NCI-H1105 treated with DMSO at 0.1 percent for 48 hours (cell line): ENCODE results near the gene TOLLIP.
"Not testable (repeated sequence)": the region's sequence is repeated elsewhere in the genome, so short reads cannot be mapped to it uniquely, and the experiment has no call there.

ENCODE experiments used
- DNase-seq: peaks from one replicate; lab custom pipeline; 2025; lab: John Stamatoyannopoulos, UW

Gene TOLLIP

GRCh38 chr11:1343391-1344055 is 34.1 kb upstream of the TOLLIP start:
- no peak for DNase-seq

DNA sequence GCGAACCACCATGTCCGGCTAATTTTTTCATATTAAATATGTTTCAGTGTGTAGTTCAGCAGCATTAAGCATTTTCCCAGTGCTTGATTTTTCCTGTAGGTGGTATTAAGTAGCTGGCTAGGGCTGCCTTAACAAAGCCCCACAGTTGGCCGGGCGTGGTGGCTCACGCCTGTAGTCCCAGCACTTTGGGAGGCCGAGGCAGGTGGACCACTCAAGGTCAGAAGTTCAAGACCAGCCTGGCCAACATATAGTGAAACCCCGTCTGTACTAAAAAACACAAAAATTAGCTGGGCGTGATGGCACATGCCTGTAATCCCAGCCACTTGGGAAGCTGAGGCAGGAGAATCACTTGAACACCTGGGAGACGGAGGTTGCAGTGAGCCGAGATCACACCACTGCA is 33.5 kb upstream of the TOLLIP start:
- no peak for DNase-seq

GRCh38 chr11:1341928-1342524 is 32.6 kb upstream of the TOLLIP start:
- DNase-seq: no peak

DNA sequence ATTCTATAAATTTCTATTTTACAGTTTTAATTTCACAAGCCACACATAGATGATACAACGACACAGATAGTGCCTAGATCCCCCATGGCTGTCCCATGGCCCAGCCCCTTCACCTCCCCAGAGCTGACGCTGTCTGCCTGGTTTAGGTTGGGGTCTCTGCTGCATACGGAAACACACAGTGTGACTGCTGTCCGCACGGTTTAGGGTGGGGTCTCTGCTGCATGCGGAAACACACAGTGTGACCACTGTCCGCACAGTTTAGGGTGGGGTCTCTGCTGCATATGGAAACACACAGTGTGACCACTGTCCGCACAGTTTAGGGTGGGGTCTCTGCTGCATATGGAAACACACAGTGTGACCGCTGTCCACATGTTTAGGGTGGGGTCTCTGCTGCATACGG is 31.8 kb upstream of the TOLLIP start:
- DNase-seq: not testable (repeated sequence)

GRCh38 chr11:1340111-1340510 is 30.7 kb upstream of the TOLLIP start:
- DNase-seq: no peak

DNA sequence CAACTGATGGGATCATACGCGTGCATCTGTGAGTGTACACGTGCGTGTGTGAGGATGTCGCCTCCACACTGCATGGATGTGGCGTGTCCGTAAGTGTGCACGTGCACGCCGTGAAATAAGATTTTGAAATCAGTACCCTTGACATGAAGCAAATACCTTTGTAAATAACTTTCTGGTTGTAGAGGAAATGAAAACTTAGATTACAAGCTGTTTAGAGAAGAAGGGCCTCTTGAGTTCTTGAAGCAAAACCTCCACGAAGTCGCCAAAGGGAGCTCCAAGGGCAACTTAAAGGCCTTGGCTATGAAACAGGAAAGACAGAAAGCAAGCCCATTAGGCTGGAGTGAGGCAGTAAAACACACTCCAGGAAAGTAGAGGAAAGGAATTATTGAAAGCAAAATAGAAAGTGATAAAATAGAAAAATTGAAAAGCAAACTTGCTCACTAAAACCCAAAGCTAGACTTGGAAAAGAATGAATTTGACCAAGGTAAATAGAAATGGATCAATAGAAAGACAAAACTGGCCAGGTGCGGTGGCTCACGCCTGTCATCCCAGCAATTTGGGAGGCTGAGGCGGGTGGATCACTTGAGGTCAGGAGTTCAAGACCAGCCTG is 29.7 kb upstream of the TOLLIP start:
- DNase-seq: no peak

DNA sequence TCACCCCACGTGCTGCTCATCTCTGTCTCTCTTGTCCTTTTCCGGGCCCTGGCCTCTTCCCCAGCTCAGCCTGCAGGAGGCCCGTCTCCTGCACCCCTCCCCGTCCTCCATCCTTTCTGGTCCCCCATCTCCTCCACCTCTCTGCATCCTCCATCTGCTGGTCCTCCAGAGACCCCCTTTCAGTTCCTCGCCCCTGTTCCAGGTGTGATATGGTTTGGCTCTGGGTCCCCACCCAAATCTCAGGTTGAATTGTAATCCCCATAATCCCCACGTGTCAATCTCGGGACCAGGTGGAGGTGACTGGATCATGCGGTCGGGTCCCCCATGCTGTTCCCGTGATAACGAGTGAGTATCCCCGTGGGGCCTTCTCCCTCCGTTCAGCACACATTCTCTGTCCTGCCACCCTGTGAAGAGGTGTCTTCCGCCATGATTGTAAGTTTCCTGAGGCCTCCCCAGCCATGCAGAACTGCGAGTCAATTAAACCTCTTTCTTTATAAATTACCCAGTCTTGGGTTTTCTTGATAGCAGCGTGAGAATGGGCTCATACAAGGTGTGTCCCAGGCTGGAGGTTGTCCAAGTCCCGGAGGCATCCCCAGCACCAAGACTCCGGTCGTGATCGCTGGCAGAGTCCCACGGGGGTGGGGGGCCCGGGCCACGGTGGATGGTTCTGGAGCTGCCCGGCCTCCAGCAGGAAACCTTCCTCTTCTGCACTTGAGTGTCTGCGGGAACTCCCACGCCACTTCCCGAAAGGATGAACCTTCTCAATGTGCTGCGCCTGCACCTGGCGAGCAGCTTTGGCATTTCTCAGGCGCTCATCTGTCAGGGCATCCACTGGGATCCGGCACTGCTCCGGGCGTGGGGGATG is 29.0 kb upstream of the TOLLIP start:
- DNase-seq: no peak

- no peak for DNase-seq
These were observed 28.2 kb upstream of the TOLLIP start for GRCh38 chr11:1337647-1338007.

DNA sequence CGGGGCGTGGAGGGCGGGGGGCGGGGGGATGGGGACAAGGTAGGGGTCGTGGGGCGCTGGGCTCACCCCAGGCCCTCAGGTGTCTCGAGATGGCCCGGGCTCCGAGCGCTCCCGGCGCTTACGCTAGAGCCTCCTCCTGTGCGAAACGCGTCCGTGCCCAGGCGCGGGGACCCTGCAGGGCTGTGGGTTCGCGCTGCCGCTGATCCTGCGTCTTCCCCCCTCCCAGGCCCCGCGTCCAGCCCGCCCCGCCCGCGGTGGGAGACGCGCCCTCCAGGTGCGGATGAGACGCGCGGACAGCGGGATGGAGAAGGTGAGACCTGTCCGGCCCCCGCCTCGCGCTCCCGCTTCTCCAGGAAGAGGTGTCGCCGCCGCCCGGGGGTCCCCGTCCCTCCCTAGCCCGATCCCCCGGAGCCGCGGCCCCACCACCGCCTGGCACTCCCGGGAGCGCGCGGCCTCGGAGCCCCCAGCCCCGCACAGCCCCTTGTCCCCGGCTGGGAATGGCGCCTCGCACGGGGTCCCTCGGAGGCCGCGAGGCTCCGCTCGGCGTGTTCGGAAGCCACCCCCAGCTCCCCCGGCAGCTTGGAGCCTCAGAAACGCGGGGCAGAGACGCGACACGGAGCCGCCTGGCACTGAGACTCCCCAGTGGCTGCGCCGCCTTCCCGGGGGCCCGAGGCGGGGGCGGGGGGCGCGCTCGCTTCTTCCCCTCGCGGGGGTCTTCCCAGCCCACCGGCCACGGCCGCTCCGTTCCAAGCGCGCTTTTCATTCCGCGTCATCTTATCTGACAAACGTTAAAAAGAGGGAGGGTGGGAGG is 27.6 kb upstream of the TOLLIP start:
- DNase-seq: no peak

GRCh38 chr11:1335811-1336761 is 26.7 kb upstream of the TOLLIP start:
- peak; percentile 60 for DNase-seq

DNA sequence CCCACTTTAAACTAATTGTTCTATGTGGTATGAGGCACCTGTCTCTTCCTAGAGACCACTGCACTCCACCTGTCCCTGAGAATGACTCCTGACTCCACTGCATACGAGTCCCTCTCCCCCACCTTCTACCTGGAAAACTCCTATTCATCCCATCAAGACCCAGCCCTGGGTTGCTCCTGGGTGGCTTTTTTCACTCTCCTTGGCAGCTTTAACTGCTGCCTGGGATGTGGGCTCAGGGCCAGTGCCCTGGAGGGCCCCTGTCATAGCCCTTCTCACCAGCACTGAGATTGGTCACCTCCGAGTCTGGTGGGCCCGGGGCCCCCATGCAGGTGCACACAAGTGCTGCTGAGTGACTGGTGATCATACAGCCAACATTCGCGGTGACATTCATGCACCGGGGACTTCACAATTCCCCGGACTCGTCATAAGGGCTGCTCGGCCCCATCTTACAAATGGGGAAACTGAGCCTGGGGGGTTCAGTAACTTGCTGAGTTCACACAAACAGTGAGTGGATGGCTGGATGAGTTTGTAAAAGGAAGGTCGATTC is 25.9 kb upstream of the TOLLIP start:
- DNase-seq: no peak

DNA sequence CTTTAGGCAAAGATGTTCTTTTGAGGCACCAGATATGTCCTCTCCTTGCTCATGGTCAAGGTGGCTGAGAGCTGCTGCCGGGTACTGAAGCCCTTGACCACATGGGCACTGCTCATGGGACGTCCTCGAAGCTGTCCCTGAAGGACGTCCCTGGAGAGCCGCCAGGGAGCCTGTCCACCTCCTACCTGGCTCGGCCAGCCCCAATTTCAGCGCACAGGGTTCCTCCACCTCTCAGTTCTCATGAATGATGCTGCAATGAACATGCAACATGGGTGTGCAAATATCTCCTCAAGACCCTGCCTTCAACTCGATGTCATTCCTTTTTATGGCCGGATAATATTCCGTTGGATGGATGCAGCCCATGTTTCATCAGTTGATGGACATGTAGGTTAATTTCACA is 24.4 kb upstream of the TOLLIP start:
- no peak for DNase-seq

GRCh38 chr11:1333091-1333772 is 23.8 kb upstream of the TOLLIP start:
- no peak for DNase-seq

GRCh38 chr11:1330473-1330872 is 21.0 kb upstream of the TOLLIP start:
- no peak for DNase-seq

- DNase-seq: no peak
These were observed 17.6 kb upstream of the TOLLIP start for GRCh38 chr11:1327064-1327460.

DNA sequence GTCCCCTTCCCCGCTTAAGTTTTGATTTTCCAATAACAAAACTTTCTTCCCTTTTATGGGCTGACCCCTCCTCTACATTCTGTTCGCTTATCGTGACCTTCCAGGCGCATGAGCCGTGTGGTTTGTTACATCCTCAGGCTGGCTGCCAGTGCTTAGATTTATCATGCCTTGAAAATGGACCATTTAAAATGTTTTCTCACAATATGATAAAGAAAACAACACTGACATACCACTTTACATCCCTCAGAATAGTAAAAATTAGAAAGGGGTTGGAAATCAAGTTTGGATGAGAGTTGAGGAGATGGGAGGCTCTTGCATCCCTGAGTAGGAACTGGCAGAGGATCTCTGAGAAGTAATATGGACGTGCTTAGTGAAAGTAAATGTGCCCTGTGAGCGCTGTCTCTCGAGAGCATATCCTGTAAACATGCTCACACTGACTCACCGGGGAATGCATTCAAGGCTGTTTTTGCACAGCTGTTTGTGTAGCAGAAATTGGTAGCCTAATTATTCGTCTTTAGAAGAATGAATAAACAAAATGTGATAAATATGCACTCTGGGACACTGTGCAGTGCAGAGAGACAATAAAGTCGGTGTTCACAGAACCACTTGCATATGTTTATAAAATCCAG is 17.1 kb upstream of the TOLLIP start:
- no peak for DNase-seq

DNA sequence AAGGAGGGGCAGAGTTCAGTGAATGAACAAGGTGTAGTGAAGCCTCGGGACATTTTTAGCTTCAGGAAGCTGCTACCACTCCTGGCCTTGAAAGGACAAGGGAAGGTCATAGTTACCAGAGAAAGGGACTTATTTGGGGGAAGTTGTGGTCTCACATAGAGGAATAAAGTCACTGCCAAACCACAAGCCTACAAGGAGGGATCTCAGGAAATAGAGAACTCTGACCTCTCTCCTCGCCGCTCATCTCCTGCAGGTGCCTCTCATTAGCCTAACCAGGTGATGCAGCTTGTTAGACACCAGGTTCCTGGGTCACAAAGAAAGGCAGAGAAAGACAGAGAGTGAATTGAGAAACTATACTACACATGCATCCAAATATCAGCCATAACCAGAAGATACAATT is 14.3 kb upstream of the TOLLIP start:
- DNase-seq: no peak

- no peak for DNase-seq
These were observed 8.6 kb upstream of the TOLLIP start for GRCh38 chr11:1317993-1318392.

DNA sequence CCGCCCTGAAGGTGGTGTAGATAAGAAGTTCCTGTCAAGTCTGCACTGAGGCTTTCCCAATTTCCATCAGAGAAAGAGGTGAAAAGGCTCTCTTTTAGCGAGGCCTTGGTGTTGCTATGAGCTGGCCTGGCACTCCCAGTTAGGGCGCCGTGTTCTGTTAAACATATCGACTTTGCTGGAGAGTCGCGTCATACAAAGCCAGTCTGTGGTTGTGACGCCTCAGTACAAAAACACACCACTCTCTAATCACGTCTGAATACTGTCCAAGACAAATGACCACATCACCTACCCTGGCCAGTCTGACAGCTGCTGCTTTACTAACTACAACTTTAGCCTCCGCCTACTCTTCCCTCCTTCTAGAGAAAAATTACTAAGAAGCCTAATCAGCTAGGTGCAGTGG is 8.0 kb upstream of the TOLLIP start:
- DNase-seq: no peak
